Kidney (tissue), 14 donors: ENCODE results near the gene SPINT2. TPM values are rescaled to one million over a fixed set of nuclear protein-coding genes. Genes with fewer than 3 reads are reported as not detected.

Experiments used
- DNase-seq, 5 donors: peaks; one replicate each; pipeline ENCODE4 v3.0.0-alpha.2; 2013 to 2020
- FAIRE-seq: peaks from 2 replicates; lab custom pipeline; 2012; peaks lifted over from hg19 to GRCh38; lab: Jason Lieb, UNC
- H3K27ac ChIP-seq, 2 donors: one replicate each; pipeline ENCODE4 v1.7.0; 2013; ENCODE audit warnings: low read depth in 2 of 2, low read length in 2 of 2, inconsistent platforms in 1 of 2
- H3K27me3 ChIP-seq: one replicate; pipeline ENCODE4 v1.7.1; 2013; ENCODE audit warnings: low read length, inconsistent platforms; ENCODE audit not compliant: control insufficient read depth, insufficient read depth
- H3K36me3 ChIP-seq, 3 donors: one replicate each; pipeline versions ENCODE4 v1.7.0 to v1.7.1; 2013; ENCODE audit warnings: low read length in 3 of 3, control low read depth in 1 of 3, inconsistent platforms in 1 of 3; ENCODE audit not compliant: insufficient read depth in 3 of 3, control insufficient read depth in 2 of 3
- H3K4me1 ChIP-seq, 3 donors: one replicate each; pipeline versions ENCODE4 v1.7.0 to v1.7.1; 2013; ENCODE audit warnings: low read length in 3 of 3, inconsistent platforms in 1 of 3, low read depth in 1 of 3; ENCODE audit not compliant: control insufficient read depth in 2 of 3, insufficient read depth in 2 of 3
- H3K4me3 ChIP-seq, 3 donors: one replicate each; pipeline versions ENCODE4 v1.7.0 to v1.8.1; 2013; ENCODE audit warnings: low read length in 3 of 3, control low read depth in 1 of 3, inconsistent platforms in 1 of 3
- H3K9ac ChIP-seq, 3 donors: one replicate each; pipeline versions ENCODE4 v1.7.0 to v1.7.1; 2013; ENCODE audit warnings: low read length in 3 of 3, control low read depth in 1 of 3, inconsistent platforms in 1 of 3
- H3K9me3 ChIP-seq, 3 donors: one replicate each; pipeline versions ENCODE4 v1.7.0 to v1.7.1; 2013; ENCODE audit warnings: low read length in 3 of 3, control low read depth in 1 of 3, inconsistent platforms in 1 of 3; ENCODE audit not compliant: control insufficient read depth in 2 of 3, insufficient read depth in 1 of 3
- intact Hi-C: fragments of 100-400 bp; cut with DNase I; formaldehyde crosslinking; loops from one replicate; pipeline ENCODE4 v1.11.1; 2022
- polyA plus RNA-seq: library from polyadenylated mRNA; stranded (reverse); fragments of 350-450 nt; fragmentation: Illumina TruSeq; extraction: RNeasy Lipid Tissue Mini Kit (QIAGEN cat#74804); gene quantifications from one replicate; pipeline ENCODE4 v1.2.3, GENCODE V29; 2014; ENCODE audit warnings: low read depth, low replicate concordance; ENCODE audit not compliant: insufficient read depth
- total RNA-seq: library from RNA; stranded (reverse); fragmentation: NEBNext Ultra II Directional; extraction: Animal tissue kit (Norgen Biotek cat#: 25700); gene quantifications from one replicate; pipeline ENCODE4 v1.2.1, GENCODE V29; 2021
- TF ChIP-seq, protein P1 (sequence below): IDR thresholded peaks from 3 replicates; pipeline ENCODE4 v1.5.1; 2012; ENCODE audit warnings: mild to moderate bottlenecking, moderate library complexity, borderline replicate concordance; ENCODE audit not compliant: insufficient read depth; ENCODE audit errors: extremely low read depth
- donor health status: control.
- donor health status: control.
- donor health status: control.
- donor health status: control.
- donor health status: control.
- donor health status: DM: yes; HTN: yes; CAD: no.
- donor health status: Normal renal cell carcinoma (clear cell type).

The SPINT2 gene
- total and polyA plus RNA-seq, 2 donors from 2014 or later: 381 to 425 TPM

DNA sequence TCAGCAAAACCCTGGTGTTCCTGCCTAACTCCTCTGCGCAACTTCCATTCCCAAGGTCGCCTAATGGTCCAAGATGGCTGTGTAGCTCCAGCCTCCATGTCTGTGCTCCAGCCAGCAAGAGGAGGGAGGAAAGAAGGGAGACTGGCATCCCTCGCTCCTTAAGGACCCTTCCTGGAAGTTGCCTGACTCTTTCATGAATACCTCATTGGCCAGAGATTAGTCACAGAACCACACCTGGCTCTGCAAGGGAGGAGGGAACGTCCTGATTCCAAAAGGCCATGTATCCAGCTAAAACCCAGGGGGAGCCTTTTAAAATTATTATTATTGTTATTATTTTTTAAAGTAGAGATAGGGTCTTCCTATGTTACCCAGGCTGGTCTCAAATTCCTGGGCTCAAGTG is 60.1 kb downstream of the SPINT2 start:
- Histone ChIP-seq H3K4me1 (peaks cover 0 to 9% (median 0%) of the 10 kb centered on the region in 3 donors), H3K9me3 (no peaks in the 10 kb centered on the region), H3K36me3 (no peaks in the 10 kb centered on the region), H3K4me3 (no peak overlapping the region), H3K27me3 (peaks cover 1% of the 10 kb centered on the region), H3K9ac (no peak overlapping the region), H3K27ac (no peak overlapping the region)
- no peak for DNase-seq
- intact Hi-C loops: no loop called here
- no peak for FAIRE-seq
- TF ChIP-seq, protein P1, sequence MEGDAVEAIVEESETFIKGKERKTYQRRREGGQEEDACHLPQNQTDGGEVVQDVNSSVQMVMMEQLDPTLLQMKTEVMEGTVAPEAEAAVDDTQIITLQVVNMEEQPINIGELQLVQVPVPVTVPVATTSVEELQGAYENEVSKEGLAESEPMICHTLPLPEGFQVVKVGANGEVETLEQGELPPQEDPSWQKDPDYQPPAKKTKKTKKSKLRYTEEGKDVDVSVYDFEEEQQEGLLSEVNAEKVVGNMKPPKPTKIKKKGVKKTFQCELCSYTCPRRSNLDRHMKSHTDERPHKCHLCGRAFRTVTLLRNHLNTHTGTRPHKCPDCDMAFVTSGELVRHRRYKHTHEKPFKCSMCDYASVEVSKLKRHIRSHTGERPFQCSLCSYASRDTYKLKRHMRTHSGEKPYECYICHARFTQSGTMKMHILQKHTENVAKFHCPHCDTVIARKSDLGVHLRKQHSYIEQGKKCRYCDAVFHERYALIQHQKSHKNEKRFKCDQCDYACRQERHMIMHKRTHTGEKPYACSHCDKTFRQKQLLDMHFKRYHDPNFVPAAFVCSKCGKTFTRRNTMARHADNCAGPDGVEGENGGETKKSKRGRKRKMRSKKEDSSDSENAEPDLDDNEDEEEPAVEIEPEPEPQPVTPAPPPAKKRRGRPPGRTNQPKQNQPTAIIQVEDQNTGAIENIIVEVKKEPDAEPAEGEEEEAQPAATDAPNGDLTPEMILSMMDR: no peak

DNA sequence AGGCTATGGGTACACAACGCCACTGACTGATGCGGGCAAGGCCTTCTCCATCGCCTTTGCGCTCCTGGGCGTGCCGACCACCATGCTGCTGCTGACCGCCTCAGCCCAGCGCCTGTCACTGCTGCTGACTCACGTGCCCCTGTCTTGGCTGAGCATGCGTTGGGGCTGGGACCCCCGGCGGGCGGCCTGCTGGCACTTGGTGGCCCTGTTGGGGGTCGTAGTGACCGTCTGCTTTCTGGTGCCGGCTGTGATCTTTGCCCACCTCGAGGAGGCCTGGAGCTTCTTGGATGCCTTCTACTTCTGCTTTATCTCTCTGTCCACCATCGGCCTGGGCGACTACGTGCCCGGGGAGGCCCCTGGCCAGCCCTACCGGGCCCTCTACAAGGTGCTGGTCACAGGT is 62.2 kb downstream of the SPINT2 start:
- H3K9ac ChIP-seq: no peak overlapping the region
- H3K36me3 ChIP-seq: no peaks in the 10 kb centered on the region
- TF ChIP-seq, protein P1: no peak
- H3K9me3 ChIP-seq: no peaks in the 10 kb centered on the region
- H3K4me3 ChIP-seq: no peak overlapping the region
- DNase-seq (no peak), FAIRE-seq (no peak)
- H3K27me3 ChIP-seq: no peaks in the 10 kb centered on the region
- peaks cover 0 to 4% (median 0%) of the 10 kb centered on the region in 3 donors for H3K4me1 ChIP-seq
- intact Hi-C loops: no loop called here
- no peak overlapping the region for H3K27ac ChIP-seq

DNA sequence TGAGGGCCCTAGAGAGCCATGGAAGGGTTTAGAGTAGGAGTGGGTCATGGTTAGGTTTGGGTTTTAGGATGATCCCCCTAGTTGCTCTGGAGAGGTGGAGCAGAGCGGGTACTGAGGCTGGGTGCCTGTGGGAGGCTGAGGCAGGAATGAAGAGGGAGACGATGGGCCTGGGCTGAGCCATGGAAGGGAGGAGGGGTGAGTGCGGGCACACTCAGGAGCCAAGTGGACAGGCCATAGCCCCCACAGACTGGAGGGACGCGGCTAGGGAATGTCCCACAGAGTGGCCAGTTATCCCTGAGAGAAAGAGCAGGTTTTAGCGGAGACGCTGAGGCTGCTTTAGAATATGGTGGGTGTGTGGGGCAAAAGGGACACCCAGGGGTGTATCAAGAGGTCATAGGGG is 65.3 kb downstream of the SPINT2 start:
- H3K9me3 ChIP-seq: no peaks in the 10 kb centered on the region
- H3K4me3 ChIP-seq: no peak overlapping the region
- H3K27me3 ChIP-seq: no peaks in the 10 kb centered on the region
- TF ChIP-seq, protein P1: no peak
- intact Hi-C loops: loop anchor here (5.0 kb wide), 1 partner anchor 82 kb away; no protein-coding TSS in a partner anchor
- no peaks in the 10 kb centered on the region for H3K4me1 ChIP-seq
- H3K9ac ChIP-seq: no peak overlapping the region
- no peak for FAIRE-seq
- DNase-seq: no peak
- no peak overlapping the region for H3K27ac ChIP-seq
- no peaks in the 10 kb centered on the region for H3K36me3 ChIP-seq

DNA sequence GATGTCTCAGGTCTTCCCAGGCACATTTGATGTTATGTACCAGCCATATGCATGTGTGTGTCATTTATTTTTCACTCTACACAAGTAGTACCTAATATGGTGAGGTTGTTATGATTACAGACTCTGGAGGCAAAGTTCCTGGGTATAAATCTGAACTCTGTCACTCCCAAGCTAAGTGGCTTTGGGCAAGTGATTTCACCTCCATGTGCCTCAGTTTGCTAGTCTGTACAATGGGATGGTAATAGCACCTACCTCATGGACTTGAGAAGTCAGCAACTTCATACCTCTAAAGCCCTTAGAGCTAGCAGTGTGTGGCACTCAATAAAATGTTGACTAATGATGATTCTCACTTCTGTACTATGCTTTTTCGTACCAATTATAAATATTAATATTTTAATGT is 67.4 kb downstream of the SPINT2 start:
- Histone ChIP-seq H3K4me1 (no peaks in the 10 kb centered on the region), H3K9ac (no peak overlapping the region), H3K9me3 (no peaks in the 10 kb centered on the region), H3K27me3 (no peaks in the 10 kb centered on the region), H3K4me3 (no peak overlapping the region), H3K36me3 (no peaks in the 10 kb centered on the region), H3K27ac (no peak overlapping the region)
- no peak for DNase-seq
- no peak for FAIRE-seq
- TF ChIP-seq, protein P1: no peak
- intact Hi-C loops: loop anchor here (5.0 kb wide), 1 partner anchor 84 kb away; no protein-coding TSS in a partner anchor
